Measurements from ENCODE around the gene STAT2. TPM values are rescaled to one million over a fixed set of nuclear protein-coding genes. Genes with fewer than 3 reads are reported as not detected.

The STAT2 gene
- total and polyA plus RNA-seq, 9 of the 15 experiments (the other 6 are each of a cell fraction or from before 2014, with no cell fraction given), result 15.5 to 46.9 (median 40.1) TPM

GRCh38 chr12:56336361-56337167 is 23.3 kb downstream of the STAT2 start (continued):
- peak; percentile 38 for TF ChIP-seq MGA (IDR thresholded peaks at IDR 0.05)
- peak; percentile 66; the same call in 1 of the 2 replicates for TF ChIP-seq MBD2 (IDR thresholded peaks at IDR 0.05; ENCODE audit: borderline replicate concordance, low read depth)
- no peak for TF ChIP-seq ZNF398 (CRISPR knock-in tag; IDR thresholded peaks at IDR 0.05)
- TF ChIP-seq ZBTB1 (CRISPR knock-in tag; IDR thresholded peaks at IDR 0.05; ENCODE audit: borderline replicate concordance, low read depth), result no peak
- no peak for TF ChIP-seq CLOCK (CRISPR knock-in tag; IDR thresholded peaks at IDR 0.05; ENCODE audit: borderline replicate concordance)
- no peak for TF ChIP-seq ZNF165 (CRISPR knock-in tag; IDR thresholded peaks at IDR 0.05; ENCODE audit: borderline replicate concordance)
- peak; percentile 82 for TF ChIP-seq ATF3 (IDR thresholded peaks at IDR 0.05)
- TF ChIP-seq ATF3 (CRISPR knock-in tag; conservative IDR thresholded peaks at IDR 0.05), result no peak
- TF ChIP-seq ZNF778 (CRISPR knock-in tag; IDR thresholded peaks at IDR 0.05), result no peak

Data from K562 (cell line).